Ovary (tissue), 9 donors: ENCODE measurements around the gene PIGO. TPM values are rescaled to one million over a fixed set of nuclear protein-coding genes. Genes with fewer than 3 reads are reported as not detected.

ENCODE experiments used
- DNase-seq, 5 donors: peaks; one replicate each; pipeline ENCODE4 v3.0.0-alpha.2; 2019 to 2020
- H3K27ac ChIP-seq, 2 donors: fragments of 200-600 bp; one replicate each; pipeline versions ENCODE4 v1.5.1 to v1.8.0; 2019 to 2022
- H3K27me3 ChIP-seq: fragments of 200-600 bp; one replicate; pipeline ENCODE4 v1.8.0; 2022
- H3K36me3 ChIP-seq: fragments of 200-600 bp; sonication (generic); one replicate; pipeline ENCODE4 v1.5.1; 2019
- H3K4me1 ChIP-seq: one replicate; pipeline ENCODE4 v1.8.1; 2013; ENCODE audit warnings: mild to moderate bottlenecking, moderate library complexity; ENCODE audit not compliant: insufficient read depth
- H3K4me3 ChIP-seq: fragments of 200-600 bp; sonication (generic); one replicate; pipeline ENCODE4 v1.5.1; 2017
- H3K9me3 ChIP-seq, 2 donors: fragments of 200-600 bp in 1 of 2; sonication (generic) in 1 of 2; one replicate each; pipeline versions ENCODE4 v1.5.1 to v1.8.1; 2013 to 2019; ENCODE audit warnings: mild to moderate bottlenecking in 1 of 2, moderate library complexity in 1 of 2
- EP300 ChIP-seq: sonication (generic); formaldehyde crosslinking; IDR thresholded peaks from one replicate; pipeline ENCODE4 v1.6.1; 2017; ENCODE audit warnings: antibody characterized with exemption
- POLR2A ChIP-seq: fragments of 450-650 bp; IDR thresholded peaks from one replicate; pipeline ENCODE4 v1.6.1; 2017; ENCODE audit warnings: antibody characterized with exemption, mild to moderate bottlenecking, moderate library complexity
- WGBS, 3 donors: extraction: QIAGEN DNeasy Blood & Tissue Kit in 1 of 3; methylation state at CpG; one replicate each; pipeline versions ENCODE4 v1.1.5 to v1.1.7; 2013 to 2017; 5-methylcytosine and 5-hydroxymethylcytosine counted together
- intact Hi-C, 4 donors: fragments of 100-400 bp; cut with DNase I; formaldehyde crosslinking; loops; one replicate each; pipeline versions ENCODE4 v1.11.0 to v1.15.1; 2022 to 2023
- polyA plus RNA-seq, 2 donors: library from polyadenylated mRNA; stranded (reverse); fragments of 200-250 nt in 1 of 2; fragments of 350-450 nt in 1 of 2; fragmentation: Illumina TruSeq in 1 of 2; extraction: RNeasy Lipid Tissue Mini Kit (QIAGEN cat#74804) in 1 of 2; gene quantifications; one replicate each; pipeline ENCODE4 v1.2.3, GENCODE V29; 2013 to 2014
- total RNA-seq, 7 donors: library from RNA; depleted of rRNA in 2 of 7; stranded (reverse); fragments of >200 nt in 2 of 7; fragmentation: NEBNext Ultra II Directional in 3 of 7; extraction: Animal tissue kit (Norgen Biotek cat#: 25700) in 3 of 7; gene quantifications; one replicate each; pipeline versions ENCODE4 v1.1.0 to v1.2.4, GENCODE V29; 2016 to 2023
- TF ChIP-seq, protein P1 (sequence below), 3 donors: fragments of 450-650 bp in 2 of 3; fragments of 200-600 bp in 1 of 3; IDR thresholded peaks; one replicate each; pipeline versions ENCODE4 v1.5.1 to v1.8.0; 2016 to 2022; ENCODE audit warnings: antibody characterized with exemption in 3 of 3, mild to moderate bottlenecking in 1 of 3
- donor health status: DM: no; HTN: no; CAD: no; lungs with moderate emphysema.
- donor health status: DM: no; HTN: no; CAD: no.
- donor health status: Bipolar disorder and iron deficiency.
- donor health status: DM: yes; HTN: yes; CAD: no.
- donor health status: DM: no; HTN: no; CAD: no.
- donor health status: DM: yes; HTN: yes; CAD: no.

Gene PIGO
- total and polyA plus RNA-seq, 9 donors: 12.9 to 22.8 (median 19.6) TPM

DNA sequence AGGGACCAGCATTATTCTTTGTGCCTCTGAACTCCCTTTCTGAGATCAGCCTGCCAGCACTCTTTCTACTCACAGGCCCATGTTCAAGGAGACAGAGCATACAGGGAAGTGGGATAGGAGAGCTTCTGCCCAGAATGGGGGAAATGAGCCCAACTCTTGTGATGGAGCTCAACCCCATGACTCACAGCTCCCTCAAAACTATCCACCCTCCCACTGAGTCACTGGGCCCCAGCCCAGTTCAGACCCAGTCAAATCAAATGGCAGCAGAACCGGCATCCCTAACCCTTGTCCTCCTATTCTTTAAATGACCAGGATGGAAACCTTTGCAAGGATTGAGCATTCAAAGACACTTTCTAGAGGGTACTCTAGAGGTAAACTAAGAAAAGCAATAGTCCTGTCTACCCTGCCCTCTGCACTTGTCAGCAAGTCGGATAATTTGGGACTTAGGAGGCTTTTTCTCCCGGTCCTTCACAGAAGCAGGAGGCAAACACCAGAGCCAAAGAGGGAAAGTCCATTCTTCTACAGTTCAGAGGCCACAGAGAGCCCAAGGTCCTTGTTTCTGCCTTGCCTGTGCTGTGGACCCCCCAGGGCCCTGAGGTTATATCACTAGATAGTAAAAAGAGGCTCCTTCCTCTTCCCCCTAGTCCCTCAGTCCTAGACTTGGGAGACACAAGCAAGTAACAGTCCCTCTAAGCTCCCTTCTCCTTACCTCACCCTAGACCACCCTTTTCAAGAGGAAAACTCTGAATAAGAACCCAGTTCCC, 16.0 kb upstream of the PIGO start:
- intact Hi-C loops: loop anchor here in 2 of 4 donors (5.0 to 10.0 kb wide), 4 partner anchors 40 to 372 kb away; partner anchors contain the start of gene VCP (in 1 of the 2)
- no peaks in the 10 kb centered on the region for H3K27me3 ChIP-seq
- no peak overlapping the region for H3K4me3 ChIP-seq
- H3K9me3 ChIP-seq: no peaks in the 10 kb centered on the region
- no peaks in the 10 kb centered on the region for H3K36me3 ChIP-seq
- peak overlapping the region; percentile 50 to 77 for H3K27ac ChIP-seq
- TF ChIP-seq POLR2A (no peak), EP300 (no peak)
- TF ChIP-seq, protein P1, sequence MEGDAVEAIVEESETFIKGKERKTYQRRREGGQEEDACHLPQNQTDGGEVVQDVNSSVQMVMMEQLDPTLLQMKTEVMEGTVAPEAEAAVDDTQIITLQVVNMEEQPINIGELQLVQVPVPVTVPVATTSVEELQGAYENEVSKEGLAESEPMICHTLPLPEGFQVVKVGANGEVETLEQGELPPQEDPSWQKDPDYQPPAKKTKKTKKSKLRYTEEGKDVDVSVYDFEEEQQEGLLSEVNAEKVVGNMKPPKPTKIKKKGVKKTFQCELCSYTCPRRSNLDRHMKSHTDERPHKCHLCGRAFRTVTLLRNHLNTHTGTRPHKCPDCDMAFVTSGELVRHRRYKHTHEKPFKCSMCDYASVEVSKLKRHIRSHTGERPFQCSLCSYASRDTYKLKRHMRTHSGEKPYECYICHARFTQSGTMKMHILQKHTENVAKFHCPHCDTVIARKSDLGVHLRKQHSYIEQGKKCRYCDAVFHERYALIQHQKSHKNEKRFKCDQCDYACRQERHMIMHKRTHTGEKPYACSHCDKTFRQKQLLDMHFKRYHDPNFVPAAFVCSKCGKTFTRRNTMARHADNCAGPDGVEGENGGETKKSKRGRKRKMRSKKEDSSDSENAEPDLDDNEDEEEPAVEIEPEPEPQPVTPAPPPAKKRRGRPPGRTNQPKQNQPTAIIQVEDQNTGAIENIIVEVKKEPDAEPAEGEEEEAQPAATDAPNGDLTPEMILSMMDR (IDR thresholded peaks at IDR 0.05): no peak
- WGBS, 3 donors: 58 to 74% (median 59%) methylated on average over 3 of the region's 3 CpGs
- H3K4me1 ChIP-seq: peaks cover 19% of the 10 kb centered on the region
- no peak for DNase-seq

DNA sequence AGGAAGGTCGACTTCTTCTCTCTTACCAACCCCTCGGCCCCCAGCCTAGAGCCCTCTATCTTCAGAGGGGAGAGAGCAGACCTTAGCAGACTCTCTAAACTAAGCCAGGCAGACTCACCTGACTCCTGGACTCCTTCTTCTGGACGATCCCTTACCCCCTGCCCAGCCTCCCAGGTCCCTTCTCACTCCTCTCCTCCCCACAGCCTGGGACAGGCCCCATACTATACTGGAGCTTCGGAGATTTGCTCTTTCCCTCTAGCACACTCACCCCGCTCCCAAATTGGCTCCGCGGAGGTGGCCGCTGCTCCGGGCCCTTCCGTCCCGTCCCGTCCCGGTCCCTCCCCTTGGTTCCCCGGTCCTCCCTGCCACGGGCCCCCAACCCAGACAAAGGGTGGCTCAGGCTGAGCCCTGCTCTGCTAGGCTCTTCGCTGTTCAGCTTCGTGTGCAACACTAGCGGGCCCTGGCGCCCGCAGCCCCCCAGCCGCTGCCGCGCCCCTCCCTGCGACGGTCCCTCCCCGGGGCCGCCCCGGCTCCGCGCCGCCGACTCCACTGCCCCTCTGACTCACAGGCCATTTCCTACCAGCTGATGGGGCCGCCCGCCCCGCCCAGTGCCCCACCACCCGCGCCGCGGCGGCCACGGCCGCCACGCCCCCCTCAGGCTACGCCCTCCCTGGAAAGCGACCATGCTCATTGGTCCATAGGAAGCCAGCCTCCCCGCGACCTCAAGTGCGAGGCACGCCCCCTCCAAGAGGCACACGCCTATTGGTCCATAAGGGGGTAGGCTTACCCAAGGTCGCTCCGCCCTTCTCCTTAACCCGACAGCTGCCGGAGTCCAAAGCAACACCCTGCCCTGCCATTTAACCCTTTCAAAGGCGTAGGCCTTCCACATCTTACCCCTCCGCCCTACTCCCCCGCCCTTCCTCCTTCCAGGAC, 14.9 kb upstream of the PIGO start:
- TF ChIP-seq, protein P1 (IDR thresholded peaks at IDR 0.05): peak in 1 of 3 donors; percentile 8
- TF ChIP-seq EP300: no peak
- peak; percentile 44 for TF ChIP-seq POLR2A
- Histone ChIP-seq H3K36me3 (no peaks in the 10 kb centered on the region), H3K4me3 (peak overlapping the region; percentile 80), H3K27me3 (no peaks in the 10 kb centered on the region), H3K27ac (peak overlapping the region; percentile 71 to 77), H3K4me1 (peaks cover 19% of the 10 kb centered on the region), H3K9me3 (no peaks in the 10 kb centered on the region)
- DNase-seq: peak; percentile 97 to 98 (median 98)
- intact Hi-C loops: loop anchor here in 2 of 4 donors (5.0 to 10.0 kb wide), 4 partner anchors 39 to 374 kb away; partner anchors contain the start of gene VCP (in 1 of the 2)
- 1% methylated on average over 35 to 57 of the region's 57 CpGs for WGBS, 3 donors

DNA sequence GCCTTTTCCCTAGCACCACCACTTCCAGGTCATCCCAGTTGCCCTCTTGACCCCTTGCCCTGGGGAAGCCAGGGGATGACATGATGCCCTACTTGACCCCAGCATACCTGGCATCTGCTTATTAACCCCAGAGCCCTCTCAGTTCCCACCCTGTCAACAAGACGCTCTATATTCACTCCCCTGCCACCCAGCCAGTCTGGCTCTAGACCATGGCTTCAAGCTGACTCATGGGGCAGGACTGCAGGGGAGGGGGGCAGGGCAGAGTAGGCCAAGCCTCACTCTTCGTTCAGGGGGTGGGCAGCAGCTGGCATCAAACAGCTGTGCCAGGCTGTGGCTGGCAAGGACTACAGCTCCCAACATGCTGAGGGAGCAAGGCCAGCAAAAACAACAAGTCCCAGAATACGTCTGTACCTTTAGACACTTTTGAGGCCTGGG, 14.0 kb upstream of the PIGO start:
- H3K27me3 ChIP-seq: no peaks in the 10 kb centered on the region
- peaks cover 19% of the 10 kb centered on the region for H3K4me1 ChIP-seq
- 17 to 26% (median 25%) methylated on average over 3 of the region's 3 CpGs for WGBS, 3 donors
- no peak overlapping the region for H3K4me3 ChIP-seq
- intact Hi-C loops: loop anchor here in 2 of 4 donors (5.0 to 10.0 kb wide), 4 partner anchors 38 to 374 kb away; partner anchors contain the start of gene VCP (in 1 of the 2)
- peak in 1 of 5 donors; percentile 46 for DNase-seq
- H3K36me3 ChIP-seq: no peaks in the 10 kb centered on the region
- no peaks in the 10 kb centered on the region for H3K9me3 ChIP-seq
- TF ChIP-seq, protein P1 (IDR thresholded peaks at IDR 0.05): no peak
- TF ChIP-seq POLR2A: no peak
- TF ChIP-seq EP300: no peak
- peak overlapping the region in 1 of 2 donors; percentile 71 for H3K27ac ChIP-seq

DNA sequence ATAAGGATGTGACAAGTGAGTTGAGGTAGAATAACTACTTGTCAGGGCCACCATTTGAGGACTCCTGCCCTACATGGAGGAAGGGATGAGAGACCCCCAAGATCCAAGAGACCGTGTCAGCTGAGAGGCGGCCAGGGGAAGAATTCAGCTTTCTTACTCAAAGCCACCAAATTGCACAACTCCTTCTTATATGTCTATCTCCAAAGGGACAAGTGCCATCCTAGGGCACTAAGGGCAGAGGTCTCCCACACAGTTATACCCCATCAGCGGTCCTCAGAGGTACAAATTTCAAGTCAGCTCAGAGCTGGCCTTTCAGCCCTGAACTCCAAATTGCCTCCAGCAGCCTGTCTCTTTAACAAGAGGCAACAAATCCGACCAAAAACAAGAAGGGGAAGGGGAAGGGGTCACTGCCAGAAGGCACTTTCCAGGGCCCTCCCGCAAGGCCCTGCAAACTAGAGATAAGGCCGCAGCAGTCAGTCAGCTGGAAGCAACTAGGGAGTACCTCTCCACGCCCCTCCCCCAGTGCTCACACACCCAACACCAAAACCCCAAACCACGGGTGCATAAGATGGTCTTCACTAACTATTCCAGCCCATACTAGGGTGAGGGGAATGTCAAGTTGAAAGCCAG, 12.7 kb upstream of the PIGO start:
- DNase-seq: no peak
- 58 to 70% (median 59%) methylated on average over 7 to 8 of the region's 8 CpGs for WGBS, 3 donors
- Histone ChIP-seq H3K36me3 (no peaks in the 10 kb centered on the region), H3K27ac (no peak overlapping the region), H3K4me3 (no peak overlapping the region), H3K9me3 (no peaks in the 10 kb centered on the region), H3K4me1 (peaks cover 8% of the 10 kb centered on the region), H3K27me3 (no peaks in the 10 kb centered on the region)
- intact Hi-C loops: no loop called here
- TF ChIP-seq POLR2A (no peak), EP300 (no peak)
- TF ChIP-seq, protein P1 (IDR thresholded peaks at IDR 0.05): no peak
